Activated naive CD8-positive, alpha-beta T cell treated with anti-CD3 and anti-CD28 coated beads, Interleukin-2, amount 50 U/mL, for 24 hours (primary cell): ENCODE measurements around the gene KRTAP12-1.
"Not testable (repeated sequence)": the region's sequence is repeated elsewhere in the genome, so short reads cannot be mapped to it uniquely, and the experiment has no call there.

Source experiments
- ATAC-seq: fragments of 150-1000 bp; cut with Tn5 transposase; one replicate; pipeline ENCODE4 v1.10.0; 2021
- DNase-seq: peaks from one replicate; pipeline ENCODE4 v3.0.0; 2021
- H3K27ac Mint-ChIP-seq: one replicate; pipeline ENCODE4 v1.8.0; 2021; ENCODE audit warnings: mild to moderate bottlenecking, mixed read lengths
- H3K27me3 Mint-ChIP-seq: one replicate; pipeline ENCODE4 v1.8.0; 2021; ENCODE audit warnings: mixed read lengths
- H3K36me3 Mint-ChIP-seq: one replicate; pipeline ENCODE4 v1.8.0; 2021; ENCODE audit warnings: low read depth, mixed read lengths
- H3K4me1 Mint-ChIP-seq: one replicate; pipeline ENCODE4 v1.8.0; 2021; ENCODE audit warnings: mixed read lengths
- H3K4me3 Mint-ChIP-seq: one replicate; pipeline ENCODE4 v1.8.0; 2021; ENCODE audit warnings: mild to moderate bottlenecking, moderate library complexity, mixed read lengths
- H3K9me3 Mint-ChIP-seq: one replicate; pipeline ENCODE4 v1.8.0; 2021; ENCODE audit warnings: mixed read lengths

KRTAP12-1 gene

GRCh38 chr21:44706026-44706705 is 24.2 kb upstream of the KRTAP12-1 start:
- ATAC-seq (no peak), DNase-seq (no peak)
- Mint-ChIP-seq H3K27me3 (peaks cover 76% of the 10 kb centered on the region), H3K36me3 (peaks cover 7% of the 10 kb centered on the region), H3K9me3 (peaks cover 10% of the 10 kb centered on the region), H3K4me3 (no peak overlapping the region), H3K27ac (no peak overlapping the region), H3K4me1 (peaks cover 16% of the 10 kb centered on the region)

GRCh38 chr21:44704636-44705001 is 22.7 kb upstream of the KRTAP12-1 start:
- no peak overlapping the region for H3K27ac Mint-ChIP-seq

GRCh38 chr21:44703731-44704635 is 22.0 kb upstream of the KRTAP12-1 start:
- DNase-seq (no peak), ATAC-seq (no peak)
- Mint-ChIP-seq H3K4me3 (no peak overlapping the region), H3K4me1 (peaks cover 1% of the 10 kb centered on the region), H3K27me3 (peaks cover 69% of the 10 kb centered on the region), H3K9me3 (peaks cover 10% of the 10 kb centered on the region), H3K36me3 (peaks cover 7% of the 10 kb centered on the region), H3K27ac (no peak overlapping the region)

More at GRCh38 chr21:44704636-44705001, 22.7 kb upstream of the KRTAP12-1 start:
- peaks cover 72% of the 10 kb centered on the region for H3K27me3 Mint-ChIP-seq
- ATAC-seq (no peak), DNase-seq (no peak)
- H3K4me1 Mint-ChIP-seq, result peaks cover 6% of the 10 kb centered on the region
- peaks cover 7% of the 10 kb centered on the region for H3K36me3 Mint-ChIP-seq
- H3K4me3 Mint-ChIP-seq, result no peak overlapping the region
- H3K9me3 Mint-ChIP-seq, result peaks cover 10% of the 10 kb centered on the region

- Mint-ChIP-seq H3K4me1 (peaks cover 1% of the 10 kb centered on the region), H3K4me3 (no peak overlapping the region), H3K27me3 (peaks cover 70% of the 10 kb centered on the region), H3K27ac (no peak overlapping the region), H3K36me3 (peaks cover 7% of the 10 kb centered on the region), H3K9me3 (peaks cover 10% of the 10 kb centered on the region)
- ATAC-seq (no peak), DNase-seq (no peak)
These were observed 21.2 kb upstream of the KRTAP12-1 start for GRCh38 chr21:44702973-44703730.

GRCh38 chr21:44702111-44702972 is 20.4 kb upstream of the KRTAP12-1 start:
- ATAC-seq, result no peak
- no peak overlapping the region for H3K4me3 Mint-ChIP-seq
- no peak for DNase-seq
- peaks cover 7% of the 10 kb centered on the region for H3K36me3 Mint-ChIP-seq
- H3K4me1 Mint-ChIP-seq, result no peaks in the 10 kb centered on the region
- H3K27ac Mint-ChIP-seq, result no peak overlapping the region
- peaks cover 10% of the 10 kb centered on the region for H3K9me3 Mint-ChIP-seq
- H3K27me3 Mint-ChIP-seq, result peaks cover 71% of the 10 kb centered on the region

- Mint-ChIP-seq H3K9me3 (peaks cover 10% of the 10 kb centered on the region), H3K27ac (no peak overlapping the region), H3K27me3 (peaks cover 72% of the 10 kb centered on the region), H3K36me3 (peaks cover 7% of the 10 kb centered on the region), H3K4me3 (no peak overlapping the region), H3K4me1 (no peaks in the 10 kb centered on the region)
- ATAC-seq (no peak), DNase-seq (no peak)
These were observed 19.6 kb upstream of the KRTAP12-1 start for GRCh38 chr21:44701541-44701940.

GRCh38 chr21:44701023-44701400 is 19.0 kb upstream of the KRTAP12-1 start:
- no peak overlapping the region for H3K27ac Mint-ChIP-seq
- peaks cover 73% of the 10 kb centered on the region for H3K27me3 Mint-ChIP-seq
- H3K36me3 Mint-ChIP-seq, result peaks cover 7% of the 10 kb centered on the region
- peaks cover 10% of the 10 kb centered on the region for H3K9me3 Mint-ChIP-seq
- ATAC-seq (no peak), DNase-seq (no peak)
- no peak overlapping the region for H3K4me3 Mint-ChIP-seq
- peaks cover 2% of the 10 kb centered on the region for H3K4me1 Mint-ChIP-seq

GRCh38 chr21:44700101-44701022 is 18.4 kb upstream of the KRTAP12-1 start:
- no peak for ATAC-seq
- peaks cover 5% of the 10 kb centered on the region for H3K9me3 Mint-ChIP-seq
- H3K4me1 Mint-ChIP-seq, result peaks cover 2% of the 10 kb centered on the region
- H3K36me3 Mint-ChIP-seq, result peaks cover 2% of the 10 kb centered on the region
- no peak for DNase-seq
- peaks cover 70% of the 10 kb centered on the region for H3K27me3 Mint-ChIP-seq
- H3K4me3 Mint-ChIP-seq, result no peak overlapping the region
- no peak overlapping the region for H3K27ac Mint-ChIP-seq

GRCh38 chr21:44699502-44700001 is 17.6 kb upstream of the KRTAP12-1 start:
- no peak for DNase-seq
- no peak overlapping the region for H3K27ac Mint-ChIP-seq
- H3K27me3 Mint-ChIP-seq, result peaks cover 62% of the 10 kb centered on the region
- H3K9me3 Mint-ChIP-seq, result no peaks in the 10 kb centered on the region
- H3K36me3 Mint-ChIP-seq, result no peaks in the 10 kb centered on the region
- no peak for ATAC-seq
- H3K4me3 Mint-ChIP-seq, result no peak overlapping the region
- H3K4me1 Mint-ChIP-seq, result peaks cover 3% of the 10 kb centered on the region

- H3K27me3 Mint-ChIP-seq, result peaks cover 56% of the 10 kb centered on the region
- peaks cover 7% of the 10 kb centered on the region for H3K4me1 Mint-ChIP-seq
- peaks cover 4% of the 10 kb centered on the region for H3K9me3 Mint-ChIP-seq
- DNase-seq (no peak), ATAC-seq (no peak)
- H3K36me3 Mint-ChIP-seq, result no peaks in the 10 kb centered on the region
- no peak overlapping the region for H3K27ac Mint-ChIP-seq
- no peak overlapping the region for H3K4me3 Mint-ChIP-seq
These were observed 16.1 kb upstream of the KRTAP12-1 start for GRCh38 chr21:44697811-44698734.

GRCh38 chr21:44697172-44697810 is 15.3 kb upstream of the KRTAP12-1 start, which contains the start of gene KRTAP10-12:
KRTAP10-12 (plus strand) TSS chr21:44697172; CDS start chr21:44697202, 30 bp downstream.
- ATAC-seq, H3K27ac Mint-ChIP-seq, DNase-seq, H3K4me1 Mint-ChIP-seq, H3K36me3 Mint-ChIP-seq, H3K4me3 Mint-ChIP-seq: not testable (repeated sequence)
- Mint-ChIP-seq H3K9me3 (peaks cover 11% of the 10 kb centered on the region), H3K27me3 (peaks cover 49% of the 10 kb centered on the region)

GRCh38 chr21:44696572-44696971 is 14.6 kb upstream of the KRTAP12-1 start:
- H3K27ac Mint-ChIP-seq, result no peak overlapping the region
- H3K9me3 Mint-ChIP-seq, result peaks cover 11% of the 10 kb centered on the region
- ATAC-seq (no peak), DNase-seq (no peak)
- no peak overlapping the region for H3K4me3 Mint-ChIP-seq
- no peaks in the 10 kb centered on the region for H3K36me3 Mint-ChIP-seq
- H3K4me1 Mint-ChIP-seq, result peaks cover 11% of the 10 kb centered on the region
- H3K27me3 Mint-ChIP-seq, result peaks cover 44% of the 10 kb centered on the region
